Transverse colon (tissue), 4 donors: ENCODE measurements around the gene CBARP. TPM values are rescaled to one million over a fixed set of nuclear protein-coding genes. Genes with fewer than 3 reads are reported as not detected.

ENCODE experiments used
- DNase-seq: peaks from one replicate; pipeline ENCODE4 v3.0.0-alpha.2; 2019
- H3K27ac ChIP-seq, 4 donors: fragments of 200-600 bp; sonication (generic); 2 replicates each; pipeline ENCODE4 v1.5.1; 2016 to 2018; ENCODE audit warnings: inconsistent platforms in 4 of 4
- H3K27me3 ChIP-seq: fragments of 200-600 bp; sonication (generic); 2 replicates; pipeline ENCODE4 v1.5.1; 2017; ENCODE audit warnings: inconsistent platforms
- H3K36me3 ChIP-seq, 4 donors: fragments of 200-600 bp; sonication (generic); 2 replicates each; pipeline ENCODE4 v1.5.1; 2017 to 2019; ENCODE audit warnings: inconsistent platforms in 4 of 4
- H3K4me1 ChIP-seq, 4 donors: fragments of 200-600 bp; sonication (generic); 2 replicates each; pipeline ENCODE4 v1.5.1; 2017 to 2020; ENCODE audit warnings: inconsistent platforms in 4 of 4
- H3K4me3 ChIP-seq, 4 donors: fragments of 200-600 bp; sonication (generic); 1 replicate in 1 of 4; 2 replicates in 3 of 4; pipeline versions ENCODE4 v1.5.1 to v1.6.1; 2017 to 2019; ENCODE audit warnings: inconsistent platforms in 4 of 4
- H3K9me3 ChIP-seq, 2 donors: fragments of 200-600 bp; sonication (generic); 2 replicates each; pipeline ENCODE4 v1.5.1; 2017 to 2019; ENCODE audit warnings: inconsistent platforms in 2 of 2
- EP300 ChIP-seq: sonication (generic); formaldehyde crosslinking; IDR thresholded peaks from one replicate; pipeline ENCODE4 v1.6.1; 2017; ENCODE audit warnings: antibody characterized with exemption, low read depth
- POLR2A ChIP-seq: fragments of 450-650 bp; IDR thresholded peaks from one replicate; pipeline ENCODE4 v1.6.1; 2016; ENCODE audit warnings: antibody characterized with exemption, mild to moderate bottlenecking, moderate library complexity
- POLR2AphosphoS5 ChIP-seq, 3 donors: sonication (generic); formaldehyde crosslinking; IDR thresholded peaks; one replicate each; pipeline ENCODE4 v1.6.1; 2016; ENCODE audit warnings: antibody characterized with exemption in 3 of 3
- WGBS, 2 donors: methylation state at CpG; one replicate each; pipeline ENCODE4 v1.1.5; 2018; ENCODE audit warnings: low coverage in 1 of 2; 5-methylcytosine and 5-hydroxymethylcytosine counted together
- in situ Hi-C, 4 donors: fragments of 200-750 bp; cut with MboI; loops; one replicate each; pipeline versions ENCODE4 v1.15.0 to v1.15.1; 2017; ENCODE audit warnings: low sequenced_read_pairs in 3 of 4, low pct_ligation_motif_present in 1 of 4, low pct_unique_long_range_greater_than_20kb in 1 of 4
- intact Hi-C: fragments of 100-400 bp; cut with DNase I; formaldehyde crosslinking; loops from one replicate; pipeline ENCODE4 v1.15.1; 2023; ENCODE audit warnings: low total_unique reads
- total RNA-seq, 4 donors: library from RNA; depleted of rRNA; stranded (reverse); fragments of >200 nt; gene quantifications; one replicate each; pipeline ENCODE4 v1.1.0, GENCODE V29; 2016
- TF ChIP-seq, protein P1 (sequence below), 5 experiments: fragments of 200-600 bp in 3 of 5; fragments of 450-650 bp in 2 of 5; sonication (generic) in 3 of 5; IDR thresholded peaks; 1 replicate in 2 of 5; 2 replicates in 3 of 5; pipeline ENCODE4 v1.5.1; 2016 to 2017; ENCODE audit warnings: antibody characterized with exemption in 5 of 5, inconsistent platforms in 3 of 5, mild to moderate bottlenecking in 2 of 5, moderate library complexity in 1 of 5

CBARP gene
- total RNA-seq, 4 donors from 2014 or later, result 0.32 to 5.2 (median 0.68) TPM; not detected in 1

DNA sequence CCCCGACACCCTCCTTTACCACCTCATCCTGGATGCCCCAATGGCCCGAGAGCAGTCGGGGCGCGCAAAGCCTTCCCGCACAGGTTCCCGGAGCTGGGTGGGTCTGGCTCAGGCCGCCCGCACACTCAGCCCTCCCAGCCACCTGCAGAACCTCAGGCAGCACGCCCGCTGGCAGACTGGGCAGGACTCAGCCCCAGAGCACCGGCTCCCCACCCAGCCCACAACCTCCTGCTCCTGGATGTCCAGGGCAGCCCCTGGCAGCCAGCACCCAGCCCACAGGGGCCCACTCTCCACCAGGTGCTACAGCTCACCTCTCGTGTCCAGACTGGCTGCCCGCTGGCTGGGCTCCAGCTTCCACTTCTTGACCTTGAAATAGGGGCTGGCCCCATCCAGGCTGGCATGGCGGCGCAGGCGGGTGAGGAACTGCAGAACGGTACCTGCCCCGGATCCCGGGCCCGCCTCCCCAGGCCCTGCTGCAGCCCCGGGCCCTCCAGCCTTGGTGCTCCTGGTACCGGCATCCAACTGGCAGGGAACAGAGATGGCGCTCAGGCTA, 4.6 kb downstream of the CBARP start:
- no peak for TF ChIP-seq EP300
- no peak for TF ChIP-seq POLR2AphosphoS5 (IDR thresholded peaks at IDR 0.05)
- TF ChIP-seq, protein P1, sequence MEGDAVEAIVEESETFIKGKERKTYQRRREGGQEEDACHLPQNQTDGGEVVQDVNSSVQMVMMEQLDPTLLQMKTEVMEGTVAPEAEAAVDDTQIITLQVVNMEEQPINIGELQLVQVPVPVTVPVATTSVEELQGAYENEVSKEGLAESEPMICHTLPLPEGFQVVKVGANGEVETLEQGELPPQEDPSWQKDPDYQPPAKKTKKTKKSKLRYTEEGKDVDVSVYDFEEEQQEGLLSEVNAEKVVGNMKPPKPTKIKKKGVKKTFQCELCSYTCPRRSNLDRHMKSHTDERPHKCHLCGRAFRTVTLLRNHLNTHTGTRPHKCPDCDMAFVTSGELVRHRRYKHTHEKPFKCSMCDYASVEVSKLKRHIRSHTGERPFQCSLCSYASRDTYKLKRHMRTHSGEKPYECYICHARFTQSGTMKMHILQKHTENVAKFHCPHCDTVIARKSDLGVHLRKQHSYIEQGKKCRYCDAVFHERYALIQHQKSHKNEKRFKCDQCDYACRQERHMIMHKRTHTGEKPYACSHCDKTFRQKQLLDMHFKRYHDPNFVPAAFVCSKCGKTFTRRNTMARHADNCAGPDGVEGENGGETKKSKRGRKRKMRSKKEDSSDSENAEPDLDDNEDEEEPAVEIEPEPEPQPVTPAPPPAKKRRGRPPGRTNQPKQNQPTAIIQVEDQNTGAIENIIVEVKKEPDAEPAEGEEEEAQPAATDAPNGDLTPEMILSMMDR (IDR thresholded peaks at IDR 0.05), result no peak
- no peak for TF ChIP-seq POLR2A
- intact Hi-C loops (no loop called here), in situ Hi-C loops (no loop called here)
- peaks cover 20 to 36% (median 31%) of the 10 kb centered on the region in 4 donors for H3K4me1 ChIP-seq
- DNase-seq, result no peak
- WGBS, 2 donors, result 61% methylated on average over 22 of the region's 24 CpGs; no CpG with 5 or more reads in 1 of the 2 donors
- H3K9me3 ChIP-seq, result no peaks in the 10 kb centered on the region
- no peak overlapping the region for H3K27ac ChIP-seq
- no peak overlapping the region for H3K4me3 ChIP-seq
- peaks cover 0 to 2% (median under 1%) of the 10 kb centered on the region in 4 donors for H3K36me3 ChIP-seq
- peaks cover 43% of the 10 kb centered on the region for H3K27me3 ChIP-seq

DNA sequence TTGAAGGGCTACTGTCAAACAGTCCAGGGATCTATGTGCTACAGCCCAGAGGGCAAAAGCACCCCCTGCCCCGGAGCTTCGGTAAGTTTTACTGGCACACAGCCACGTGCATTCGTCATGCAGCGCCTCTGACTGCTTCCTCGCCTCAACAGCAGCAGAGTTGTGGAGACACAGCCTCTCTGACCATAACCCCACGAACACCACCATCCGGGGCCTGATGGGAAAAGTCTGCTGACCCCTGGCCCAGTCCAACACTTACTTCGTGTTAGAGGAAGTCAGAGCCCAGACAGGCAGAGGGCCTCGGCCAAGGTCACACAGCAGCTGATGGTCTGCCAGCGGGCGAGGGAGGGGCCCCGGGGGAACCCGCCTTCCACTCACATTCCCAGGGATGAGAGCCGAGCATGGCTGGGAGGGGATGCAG, 5.1 kb downstream of the CBARP start:
- no peak for DNase-seq
- WGBS, 2 donors, result 24% methylated on average over 14 of the region's 15 CpGs; no CpG with 5 or more reads in 1 of the 2 donors
- peak overlapping the region in 1 of 4 donors; percentile 24 for H3K27ac ChIP-seq

GRCh38 chr19:1231729-1232637, 5.8 kb downstream of the CBARP start:
- WGBS, 2 donors, result 68% methylated on average over 15 of the region's 15 CpGs; no CpG with 5 or more reads in 1 of the 2 donors
- H3K36me3 ChIP-seq, result peaks cover 0 to 14% (median 4%) of the 10 kb centered on the region in 4 donors
- intact Hi-C loops (no loop called here), in situ Hi-C loops (no loop called here)
- no peak for DNase-seq
- H3K27me3 ChIP-seq, result peaks cover 35% of the 10 kb centered on the region
- no peaks in the 10 kb centered on the region for H3K9me3 ChIP-seq
- no peak overlapping the region for H3K4me3 ChIP-seq
- peak overlapping the region in 1 of 4 donors; percentile 24 for H3K27ac ChIP-seq
- H3K4me1 ChIP-seq, result peaks cover 13 to 29% (median 23%) of the 10 kb centered on the region in 4 donors
- TF ChIP-seq, protein P1 (IDR thresholded peaks at IDR 0.05), result no peak
- TF ChIP-seq POLR2A, result no peak
- TF ChIP-seq POLR2AphosphoS5 (IDR thresholded peaks at IDR 0.05), result no peak
- no peak for TF ChIP-seq EP300

More for the DNA sequence above, 5.1 kb downstream of the CBARP start:
- intact Hi-C loops, result no loop called here
- Histone ChIP-seq H3K9me3 (no peaks in the 10 kb centered on the region), H3K27me3 (peaks cover 40% of the 10 kb centered on the region), H3K36me3 (peaks cover 0 to 7% (median 3%) of the 10 kb centered on the region in 4 donors), H3K4me3 (no peak overlapping the region), H3K4me1 (peaks cover 17 to 34% (median 28%) of the 10 kb centered on the region in 4 donors)
- TF ChIP-seq POLR2A (no peak), EP300 (no peak), POLR2AphosphoS5 (IDR thresholded peaks at IDR 0.05) (no peak)
- TF ChIP-seq, protein P1 (IDR thresholded peaks at IDR 0.05), result no peak
- in situ Hi-C loops, result no loop called here

- intact Hi-C loops (no loop called here), in situ Hi-C loops (no loop called here)
- Histone ChIP-seq H3K27ac (no peak overlapping the region), H3K36me3 (peaks cover 0 to 20% (median 6%) of the 10 kb centered on the region in 4 donors), H3K9me3 (no peaks in the 10 kb centered on the region), H3K4me3 (no peak overlapping the region), H3K27me3 (peaks cover 25% of the 10 kb centered on the region), H3K4me1 (peaks cover 11 to 23% (median 21%) of the 10 kb centered on the region in 4 donors)
- no peak for DNase-seq
- TF ChIP-seq, protein P1 (IDR thresholded peaks at IDR 0.05), result no peak
- no peak for TF ChIP-seq POLR2AphosphoS5 (IDR thresholded peaks at IDR 0.05)
- no peak for TF ChIP-seq EP300
- whole genome bisulfite sequencing, 2 donors, result 70 to 87% methylated on average over 10 to 28 of the region's 38 CpGs
Observed at GRCh38 chr19:1230783-1231489, 6.9 kb downstream of the CBARP start.
